Breast epithelium (tissue), 4 donors: ENCODE measurements around the gene LIPG. TPM values are rescaled to one million over a fixed set of nuclear protein-coding genes. Genes with fewer than 3 reads are reported as not detected.

Experiments used
- DNase-seq, 2 donors: peaks; one replicate each; pipeline ENCODE4 v3.0.0-alpha.2; 2019; ENCODE audit warnings: low spot score in 2 of 2
- H3K27ac ChIP-seq, 2 donors: fragments of 200-600 bp; sonication (generic) in 1 of 2; one replicate each; pipeline ENCODE4 v1.5.1; 2016 to 2019; ENCODE audit warnings: mild to moderate bottlenecking in 1 of 2
- H3K27me3 ChIP-seq, 2 donors: fragments of 200-600 bp; sonication (generic) in 1 of 2; one replicate each; pipeline versions ENCODE4 v1.5.1 to v1.6.0; 2017 to 2019; ENCODE audit warnings: control low read depth in 1 of 2, mild to moderate bottlenecking in 1 of 2
- H3K36me3 ChIP-seq: fragments of 200-600 bp; one replicate; pipeline ENCODE4 v1.5.1; 2019
- H3K4me1 ChIP-seq, 2 donors: fragments of 200-600 bp; sonication (generic); one replicate each; pipeline ENCODE4 v1.5.1; 2016 to 2019; ENCODE audit warnings: control low read depth in 1 of 2
- H3K4me3 ChIP-seq, 3 donors: fragments of 200-600 bp; sonication (generic); 1 replicate in 2 of 3; 2 replicates in 1 of 3; pipeline ENCODE4 v1.5.1; 2016 to 2019; ENCODE audit warnings: mild to moderate bottlenecking in 3 of 3, moderate library complexity in 2 of 3
- H3K9me3 ChIP-seq, 2 donors: fragments of 200-600 bp; sonication (generic) in 1 of 2; one replicate each; pipeline ENCODE4 v1.5.1; 2016 to 2019; ENCODE audit warnings: control low read depth in 1 of 2
- CTCF ChIP-seq, 3 donors: fragments of 450-650 bp; IDR thresholded peaks; one replicate each; pipeline ENCODE4 v1.5.1; 2016 to 2017; ENCODE audit warnings: antibody characterized with exemption in 3 of 3, mild to moderate bottlenecking in 3 of 3, moderate library complexity in 3 of 3
- POLR2A ChIP-seq: fragments of 450-650 bp; IDR thresholded peaks from one replicate; pipeline ENCODE4 v1.6.1; 2016; ENCODE audit warnings: antibody characterized with exemption, mild to moderate bottlenecking, moderate library complexity
- POLR2AphosphoS5 ChIP-seq, 3 donors: sonication (generic); formaldehyde crosslinking; IDR thresholded peaks; one replicate each; pipeline ENCODE4 v1.6.1; 2017; ENCODE audit warnings: antibody characterized with exemption in 3 of 3
- intact Hi-C: fragments of 100-400 bp; cut with DNase I; formaldehyde crosslinking; loops from one replicate; pipeline ENCODE4 v1.15.1; 2023; ENCODE audit warnings: low total_unique reads
- total RNA-seq, 3 donors: library from RNA; depleted of rRNA; stranded (reverse); fragments of >200 nt; gene quantifications; one replicate each; pipeline ENCODE4 v1.1.0, GENCODE V29; 2016

Gene LIPG
- total RNA-seq, 3 donors from 2014 or later: 0.16 to 1.6 (median 0.44) TPM

DNA sequence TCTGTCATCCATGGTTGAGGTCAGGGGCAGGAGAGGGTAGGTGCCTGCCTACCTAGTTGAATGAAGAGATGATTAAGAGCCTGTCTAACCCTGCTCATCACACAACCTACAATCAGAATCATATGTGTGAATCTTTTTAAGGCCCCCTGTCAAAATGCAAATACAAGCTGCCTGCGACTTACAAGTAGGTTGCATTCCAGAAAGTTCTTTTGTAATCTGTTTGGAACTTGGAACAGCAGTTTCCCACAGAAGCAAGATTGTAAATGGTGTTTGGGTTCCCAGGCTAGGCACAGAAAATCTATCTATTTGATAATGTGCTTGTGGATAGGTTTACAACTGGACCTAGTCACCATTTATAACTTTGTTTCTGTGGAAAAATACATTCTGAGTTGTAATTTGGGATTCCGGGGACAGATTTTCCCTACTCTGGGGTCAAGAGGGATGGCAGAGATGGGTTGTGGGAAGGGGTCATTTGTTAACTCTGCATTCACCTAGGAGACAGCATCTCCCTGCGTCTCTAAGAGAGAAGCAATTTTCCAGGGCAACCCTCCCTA, 4.4 kb downstream of the LIPG start:
- Histone ChIP-seq H3K36me3 (no peaks in the 10 kb centered on the region), H3K27me3 (peaks cover 0 to 4% of the 10 kb centered on the region in 2 donors), H3K4me1 (peaks cover 0 to 6% of the 10 kb centered on the region in 2 donors), H3K27ac (no peak overlapping the region), H3K9me3 (no peaks in the 10 kb centered on the region), H3K4me3 (no peak overlapping the region)
- intact Hi-C loops: no loop called here
- no peak for DNase-seq
- TF ChIP-seq CTCF (IDR thresholded peaks at IDR 0.05): no peak
- no peak for TF ChIP-seq POLR2A
- TF ChIP-seq POLR2AphosphoS5 (IDR thresholded peaks at IDR 0.05): no peak

DNA sequence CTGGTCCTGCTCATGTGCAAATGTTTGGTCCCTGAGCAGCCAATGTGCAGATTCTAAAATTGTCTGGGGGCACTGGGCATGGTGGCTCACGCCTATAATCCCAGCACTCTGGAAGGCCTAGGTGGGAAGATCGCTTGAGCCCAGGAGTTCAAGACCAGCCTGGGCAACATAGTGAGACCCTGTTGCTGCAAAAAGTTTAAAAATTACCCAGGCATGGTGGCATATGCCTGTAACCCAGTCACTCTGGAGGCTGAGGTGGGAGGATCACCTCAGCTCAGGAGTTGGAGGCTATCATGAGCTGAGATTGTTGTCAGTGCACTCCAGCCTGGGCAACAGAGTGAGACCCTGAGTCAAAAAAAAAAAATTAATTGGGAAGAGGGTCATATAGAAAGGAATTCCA, 5.1 kb downstream of the LIPG start:
- no peak overlapping the region for H3K4me3 ChIP-seq
- H3K36me3 ChIP-seq: no peaks in the 10 kb centered on the region
- no peak for DNase-seq
- no peaks in the 10 kb centered on the region for H3K9me3 ChIP-seq
- peaks cover 0 to 4% of the 10 kb centered on the region in 2 donors for H3K27me3 ChIP-seq
- H3K27ac ChIP-seq: no peak overlapping the region
- TF ChIP-seq POLR2A (no peak), POLR2AphosphoS5 (IDR thresholded peaks at IDR 0.05) (no peak), CTCF (IDR thresholded peaks at IDR 0.05) (no peak)
- intact Hi-C loops: no loop called here
- peaks cover 0 to 5% of the 10 kb centered on the region in 2 donors for H3K4me1 ChIP-seq

DNA sequence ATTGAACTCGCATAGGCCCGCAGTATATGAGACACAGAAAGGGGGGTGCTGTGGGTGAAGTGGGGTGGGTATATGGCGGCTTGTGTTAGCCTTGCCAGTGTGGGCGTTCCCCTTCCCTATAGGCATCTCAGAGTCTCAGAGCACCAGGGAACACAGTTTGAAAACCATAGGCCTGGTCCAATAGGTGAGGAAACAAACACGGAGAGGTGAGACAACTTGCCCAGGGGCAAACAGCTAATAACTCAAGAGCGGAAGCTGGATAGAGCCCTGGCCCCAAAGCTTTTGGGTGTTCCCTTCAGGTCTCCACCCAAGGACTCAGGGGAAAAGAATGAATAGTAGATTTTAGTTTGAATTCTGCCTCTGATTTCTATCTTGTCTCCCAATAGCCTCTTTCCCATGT, 7.9 kb downstream of the LIPG start:
- Histone ChIP-seq H3K9me3 (no peaks in the 10 kb centered on the region), H3K27ac (no peak overlapping the region), H3K4me1 (no peaks in the 10 kb centered on the region), H3K4me3 (no peak overlapping the region), H3K36me3 (no peaks in the 10 kb centered on the region), H3K27me3 (no peaks in the 10 kb centered on the region)
- intact Hi-C loops: no loop called here
- TF ChIP-seq POLR2AphosphoS5 (IDR thresholded peaks at IDR 0.05): no peak
- TF ChIP-seq POLR2A: no peak
- no peak for TF ChIP-seq CTCF (IDR thresholded peaks at IDR 0.05)
- no peak for DNase-seq

DNA sequence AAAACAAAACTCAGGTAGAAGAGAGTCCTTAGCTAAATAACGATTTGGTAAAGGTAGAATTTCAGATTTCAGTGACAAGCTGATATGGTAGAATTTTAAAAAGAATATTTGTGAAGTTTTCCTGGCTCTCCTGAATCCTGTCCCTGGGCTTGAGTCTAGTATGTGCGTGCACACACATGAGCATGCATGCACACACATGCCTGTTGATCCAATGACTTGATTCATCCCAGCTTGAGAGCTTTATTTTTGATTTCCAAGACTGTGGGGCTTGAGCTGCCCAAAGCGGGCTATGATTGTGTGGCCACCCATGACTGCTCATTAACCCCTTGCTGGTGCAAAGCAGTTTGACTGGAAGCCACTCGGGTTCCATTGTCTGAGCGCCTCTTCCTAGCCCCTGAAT, 9.0 kb downstream of the LIPG start:
- Histone ChIP-seq H3K4me1 (no peaks in the 10 kb centered on the region), H3K36me3 (no peaks in the 10 kb centered on the region), H3K9me3 (no peaks in the 10 kb centered on the region), H3K27ac (no peak overlapping the region), H3K4me3 (no peak overlapping the region), H3K27me3 (no peaks in the 10 kb centered on the region)
- intact Hi-C loops: no loop called here
- TF ChIP-seq POLR2AphosphoS5 (IDR thresholded peaks at IDR 0.05) (no peak), POLR2A (no peak)
- no peak for DNase-seq

DNA sequence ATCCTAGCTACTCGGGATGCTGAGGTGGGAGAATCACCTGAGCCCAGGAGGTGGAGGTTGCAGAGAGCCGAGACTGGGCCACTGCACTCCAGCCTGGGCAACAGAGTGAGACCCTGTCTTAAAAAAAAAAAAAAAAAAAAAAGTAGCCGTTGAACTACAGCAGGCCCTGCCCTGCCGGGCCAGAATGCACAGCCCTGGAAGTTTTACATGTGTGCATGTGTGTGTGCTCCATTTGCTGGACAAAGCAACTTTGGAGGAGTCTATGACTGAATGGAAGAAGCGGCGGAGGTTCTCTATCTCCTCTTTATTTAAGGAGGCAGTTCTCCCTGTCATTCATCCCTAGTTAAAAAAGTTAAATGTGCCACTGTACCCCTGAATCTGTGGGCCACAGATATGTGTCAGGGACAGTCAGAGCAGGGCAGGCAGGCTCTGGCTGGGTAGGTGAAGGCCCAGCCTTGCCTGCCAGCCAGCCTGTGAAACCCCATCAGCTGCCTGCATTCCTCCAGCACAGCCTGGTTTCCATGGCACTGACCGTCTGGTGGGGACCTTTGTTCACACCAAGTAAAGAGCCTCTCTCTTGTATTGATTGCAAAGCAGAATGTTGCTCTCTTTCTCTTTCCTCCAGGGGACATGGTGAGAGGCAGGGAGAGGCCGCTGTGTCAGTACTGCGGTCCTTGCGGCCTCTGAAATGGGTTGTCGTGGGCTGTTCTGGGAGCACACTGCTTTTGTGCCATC, 10.9 kb downstream of the LIPG start:
- Histone ChIP-seq H3K4me3 (no peak overlapping the region), H3K36me3 (no peaks in the 10 kb centered on the region), H3K27ac (no peak overlapping the region), H3K4me1 (no peaks in the 10 kb centered on the region), H3K9me3 (no peaks in the 10 kb centered on the region), H3K27me3 (no peaks in the 10 kb centered on the region)
- intact Hi-C loops: no loop called here
- TF ChIP-seq POLR2A: no peak
- TF ChIP-seq POLR2AphosphoS5 (IDR thresholded peaks at IDR 0.05): no peak
- TF ChIP-seq CTCF (IDR thresholded peaks at IDR 0.05): no peak
- DNase-seq: no peak
